Activated T-cell treated with anti-CD3 and anti-CD28 coated beads, Interleukin-2, amount 50 U/mL, for 4 hours (primary cell): ENCODE results near the gene FTO. TPM values are rescaled to one million over a fixed set of nuclear protein-coding genes. Genes with fewer than 3 reads are reported as not detected.

Experiments used
- ATAC-seq, 2 donors: fragments of 200-7000 bp; cut with Tn5 transposase; one replicate each; pipeline ENCODE4 v1.10.0; 2021
- DNase-seq: peaks from one replicate; pipeline ENCODE4 v3.0.0-alpha.2; 2020
- H3K27me3 Mint-ChIP-seq: one replicate; pipeline ENCODE4 v1.8.0; 2021; ENCODE audit warnings: low read depth, mixed read lengths
- H3K36me3 Mint-ChIP-seq: one replicate; pipeline ENCODE4 v1.8.0; 2022; ENCODE audit warnings: mixed read lengths; ENCODE audit not compliant: insufficient read depth
- H3K4me1 Mint-ChIP-seq: one replicate; pipeline ENCODE4 v1.8.0; 2021; ENCODE audit warnings: low read depth, mixed read lengths
- H3K4me3 Mint-ChIP-seq: one replicate; pipeline ENCODE4 v1.8.0; 2021; ENCODE audit warnings: mild to moderate bottlenecking, moderate library complexity, mixed read lengths
- H3K9me3 Mint-ChIP-seq: one replicate; pipeline ENCODE4 v1.8.0; 2021; ENCODE audit warnings: mixed read lengths
- total RNA-seq, 3 donors: library from RNA; stranded (reverse); gene quantifications; one replicate each; pipeline ENCODE4 v1.2.1, GENCODE V29; 2021

FTO gene
- total RNA-seq, 3 donors from 2014 or later, result 41.3 to 47.8 (median 43.1) TPM

- Mint-ChIP-seq H3K4me1 (peaks cover 8% of the 10 kb centered on the region), H3K9me3 (no peaks in the 10 kb centered on the region), H3K4me3 (no peak overlapping the region), H3K27me3 (no peaks in the 10 kb centered on the region), H3K36me3 (peaks cover 18% of the 10 kb centered on the region)
- ATAC-seq, result no peak
- no peak for DNase-seq
These were observed 192.8 kb downstream of the FTO start for GRCh38 chr16:53896722-53897121.

GRCh38 chr16:53898993-53899392, 195.0 kb downstream of the FTO start:
- Mint-ChIP-seq H3K9me3 (no peaks in the 10 kb centered on the region), H3K27me3 (no peaks in the 10 kb centered on the region), H3K4me3 (no peak overlapping the region), H3K4me1 (peaks cover 2% of the 10 kb centered on the region), H3K36me3 (peaks cover 25% of the 10 kb centered on the region)
- no peak for DNase-seq
- no peak for ATAC-seq

- H3K4me3 Mint-ChIP-seq, result no peak overlapping the region
- H3K27me3 Mint-ChIP-seq, result no peaks in the 10 kb centered on the region
- peaks cover 2% of the 10 kb centered on the region for H3K4me1 Mint-ChIP-seq
- DNase-seq (no peak), ATAC-seq (no peak)
- peaks cover 25% of the 10 kb centered on the region for H3K36me3 Mint-ChIP-seq
- no peaks in the 10 kb centered on the region for H3K9me3 Mint-ChIP-seq
These were observed 195.5 kb downstream of the FTO start for GRCh38 chr16:53899431-53899830.

- no peaks in the 10 kb centered on the region for H3K9me3 Mint-ChIP-seq
- DNase-seq (no peak), ATAC-seq (no peak)
- H3K4me1 Mint-ChIP-seq, result peaks cover 8% of the 10 kb centered on the region
- no peak overlapping the region for H3K4me3 Mint-ChIP-seq
- H3K36me3 Mint-ChIP-seq, result peaks cover 28% of the 10 kb centered on the region
- H3K27me3 Mint-ChIP-seq, result no peaks in the 10 kb centered on the region
These were observed 196.7 kb downstream of the FTO start for GRCh38 chr16:53900667-53901066.

GRCh38 chr16:53901408-53901807, 197.5 kb downstream of the FTO start:
- no peaks in the 10 kb centered on the region for H3K27me3 Mint-ChIP-seq
- H3K4me3 Mint-ChIP-seq, result no peak overlapping the region
- no peaks in the 10 kb centered on the region for H3K9me3 Mint-ChIP-seq
- H3K36me3 Mint-ChIP-seq, result peaks cover 32% of the 10 kb centered on the region
- ATAC-seq (no peak), DNase-seq (no peak)
- peaks cover 8% of the 10 kb centered on the region for H3K4me1 Mint-ChIP-seq

- ATAC-seq (no peak), DNase-seq (no peak)
- Mint-ChIP-seq H3K4me1 (peaks cover 7% of the 10 kb centered on the region), H3K36me3 (peaks cover 25% of the 10 kb centered on the region), H3K4me3 (no peak overlapping the region), H3K9me3 (no peaks in the 10 kb centered on the region), H3K27me3 (no peaks in the 10 kb centered on the region)
These were observed 200.6 kb downstream of the FTO start for GRCh38 chr16:53904533-53904932.

- Mint-ChIP-seq H3K27me3 (no peaks in the 10 kb centered on the region), H3K9me3 (no peaks in the 10 kb centered on the region), H3K36me3 (peaks cover 22% of the 10 kb centered on the region), H3K4me3 (no peak overlapping the region), H3K4me1 (peaks cover 6% of the 10 kb centered on the region)
- no peak for ATAC-seq
- no peak for DNase-seq
These were observed 201.1 kb downstream of the FTO start for GRCh38 chr16:53905028-53905427.

- Mint-ChIP-seq H3K27me3 (no peaks in the 10 kb centered on the region), H3K4me3 (no peak overlapping the region), H3K9me3 (no peaks in the 10 kb centered on the region), H3K4me1 (peaks cover 10% of the 10 kb centered on the region), H3K36me3 (peaks cover 10% of the 10 kb centered on the region)
- ATAC-seq (no peak), DNase-seq (no peak)
These were observed 204.8 kb downstream of the FTO start for GRCh38 chr16:53908731-53909130.

GRCh38 chr16:53910990-53911389, 207.0 kb downstream of the FTO start:
- Mint-ChIP-seq H3K9me3 (no peaks in the 10 kb centered on the region), H3K27me3 (no peaks in the 10 kb centered on the region), H3K36me3 (peaks cover 8% of the 10 kb centered on the region), H3K4me3 (no peak overlapping the region), H3K4me1 (peaks cover 11% of the 10 kb centered on the region)
- no peak for ATAC-seq
- DNase-seq, result no peak

- H3K27me3 Mint-ChIP-seq, result no peaks in the 10 kb centered on the region
- ATAC-seq, result no peak
These were observed 207.6 kb downstream of the FTO start for GRCh38 chr16:53911513-53911912.

GRCh38 chr16:53912155-53912554, 208.2 kb downstream of the FTO start:
- Mint-ChIP-seq H3K4me1 (peaks cover 11% of the 10 kb centered on the region), H3K36me3 (peaks cover 4% of the 10 kb centered on the region), H3K4me3 (no peak overlapping the region), H3K9me3 (no peaks in the 10 kb centered on the region), H3K27me3 (no peaks in the 10 kb centered on the region)
- DNase-seq (peak; percentile 6), ATAC-seq (peak; percentile 87)

More at GRCh38 chr16:53911513-53911912, 207.6 kb downstream of the FTO start:
- Mint-ChIP-seq H3K4me3 (no peak overlapping the region), H3K4me1 (peaks cover 11% of the 10 kb centered on the region), H3K9me3 (no peaks in the 10 kb centered on the region), H3K36me3 (peaks cover 4% of the 10 kb centered on the region)
- DNase-seq, result no peak

GRCh38 chr16:53913099-53913870, 209.3 kb downstream of the FTO start:
- Mint-ChIP-seq H3K9me3 (no peaks in the 10 kb centered on the region), H3K36me3 (peaks cover 1% of the 10 kb centered on the region), H3K4me3 (no peak overlapping the region), H3K4me1 (peaks cover 11% of the 10 kb centered on the region), H3K27me3 (no peaks in the 10 kb centered on the region)
- DNase-seq, result no peak
- peak in 1 of 2 donors; percentile 14 for ATAC-seq

- Mint-ChIP-seq H3K4me1 (peaks cover 11% of the 10 kb centered on the region), H3K27me3 (no peaks in the 10 kb centered on the region), H3K4me3 (no peak overlapping the region), H3K36me3 (peaks cover 1% of the 10 kb centered on the region), H3K9me3 (no peaks in the 10 kb centered on the region)
- no peak for ATAC-seq
- no peak for DNase-seq
These were observed 210.0 kb downstream of the FTO start for GRCh38 chr16:53913920-53914319.

GRCh38 chr16:53914736-53915135, 210.8 kb downstream of the FTO start:
- no peak for ATAC-seq
- H3K27me3 Mint-ChIP-seq, result no peaks in the 10 kb centered on the region
- no peak for DNase-seq
- H3K4me1 Mint-ChIP-seq, result peaks cover 11% of the 10 kb centered on the region
- no peaks in the 10 kb centered on the region for H3K9me3 Mint-ChIP-seq
- H3K4me3 Mint-ChIP-seq, result no peak overlapping the region
- H3K36me3 Mint-ChIP-seq, result peaks cover 1% of the 10 kb centered on the region

- no peak for DNase-seq
- Mint-ChIP-seq H3K27me3 (no peaks in the 10 kb centered on the region), H3K4me3 (no peak overlapping the region), H3K9me3 (no peaks in the 10 kb centered on the region), H3K36me3 (peaks cover 1% of the 10 kb centered on the region), H3K4me1 (peaks cover 11% of the 10 kb centered on the region)
- ATAC-seq, result no peak
These were observed 211.7 kb downstream of the FTO start for GRCh38 chr16:53915452-53916160.
